ENCODE measurements around the gene CCL28. TPM values are rescaled to one million over a fixed set of nuclear protein-coding genes. Genes with fewer than 3 reads are reported as not detected.
"Not testable (repeated sequence)": the region's sequence is repeated elsewhere in the genome, so short reads cannot be mapped to it uniquely, and the experiment has no call there.

Gene CCL28
- total RNA-seq, 1 donor from 2014 or later = 7.7 TPM

GRCh38 chr5:43369651-43370050 is 42.5 kb downstream of the CCL28 start:
- no peaks in the 10 kb centered on the region for H3K4me1 ChIP-seq
- TF ChIP-seq, protein P1, sequence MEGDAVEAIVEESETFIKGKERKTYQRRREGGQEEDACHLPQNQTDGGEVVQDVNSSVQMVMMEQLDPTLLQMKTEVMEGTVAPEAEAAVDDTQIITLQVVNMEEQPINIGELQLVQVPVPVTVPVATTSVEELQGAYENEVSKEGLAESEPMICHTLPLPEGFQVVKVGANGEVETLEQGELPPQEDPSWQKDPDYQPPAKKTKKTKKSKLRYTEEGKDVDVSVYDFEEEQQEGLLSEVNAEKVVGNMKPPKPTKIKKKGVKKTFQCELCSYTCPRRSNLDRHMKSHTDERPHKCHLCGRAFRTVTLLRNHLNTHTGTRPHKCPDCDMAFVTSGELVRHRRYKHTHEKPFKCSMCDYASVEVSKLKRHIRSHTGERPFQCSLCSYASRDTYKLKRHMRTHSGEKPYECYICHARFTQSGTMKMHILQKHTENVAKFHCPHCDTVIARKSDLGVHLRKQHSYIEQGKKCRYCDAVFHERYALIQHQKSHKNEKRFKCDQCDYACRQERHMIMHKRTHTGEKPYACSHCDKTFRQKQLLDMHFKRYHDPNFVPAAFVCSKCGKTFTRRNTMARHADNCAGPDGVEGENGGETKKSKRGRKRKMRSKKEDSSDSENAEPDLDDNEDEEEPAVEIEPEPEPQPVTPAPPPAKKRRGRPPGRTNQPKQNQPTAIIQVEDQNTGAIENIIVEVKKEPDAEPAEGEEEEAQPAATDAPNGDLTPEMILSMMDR (IDR thresholded peaks at IDR 0.05) = no peak
- ATAC-seq (no peak), DNase-seq (no peak)
- intact Hi-C loops (cut with DNase I) = no loop called here
- H3K27me3 ChIP-seq = no peaks in the 10 kb centered on the region
- H3K36me3 ChIP-seq = no peaks in the 10 kb centered on the region
- H3K4me3 ChIP-seq = no peak overlapping the region
- H3K27ac ChIP-seq = no peak overlapping the region
- no peaks in the 10 kb centered on the region for H3K9me3 ChIP-seq

GRCh38 chr5:43367909-43368669 is 44.1 kb downstream of the CCL28 start:
- H3K36me3 ChIP-seq = no peaks in the 10 kb centered on the region
- H3K27me3 ChIP-seq = no peaks in the 10 kb centered on the region
- H3K9me3 ChIP-seq = no peaks in the 10 kb centered on the region
- H3K4me1 ChIP-seq = no peaks in the 10 kb centered on the region
- intact Hi-C loops (cut with DNase I) = no loop called here
- no peak overlapping the region for H3K4me3 ChIP-seq
- DNase-seq (no peak), ATAC-seq (no peak)
- TF ChIP-seq, protein P1 (IDR thresholded peaks at IDR 0.05) = no peak
- no peak overlapping the region for H3K27ac ChIP-seq

DNA sequence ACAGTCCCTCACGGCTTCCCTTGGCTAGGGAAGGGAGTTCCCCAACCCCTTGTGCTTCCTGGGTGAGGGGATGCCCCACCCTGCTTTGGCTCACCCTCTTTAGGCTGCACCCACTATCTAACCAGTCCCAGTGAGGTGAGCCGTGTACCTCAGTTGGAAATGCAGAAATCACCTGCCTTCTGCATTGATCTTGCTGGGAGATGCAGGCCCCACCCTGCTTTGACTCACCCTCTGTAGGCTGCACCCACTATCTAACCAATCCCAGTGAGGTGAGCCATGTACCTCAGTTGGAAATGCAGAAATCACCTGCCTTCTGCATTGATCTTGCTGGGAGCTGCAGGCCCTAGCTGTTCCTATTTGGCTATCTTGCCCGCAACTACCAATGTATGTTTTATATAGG is 44.7 kb downstream of the CCL28 start:
- ATAC-seq = no peak
- TF ChIP-seq, protein P1 (IDR thresholded peaks at IDR 0.05) = no peak

GRCh38 chr5:43366680-43367246 is 45.4 kb downstream of the CCL28 start:
- DNase-seq; H3K27ac ChIP-seq; ATAC-seq; H3K9me3 ChIP-seq; H3K4me3 ChIP-seq; H3K4me1 ChIP-seq; H3K27me3 ChIP-seq; H3K36me3 ChIP-seq; intact Hi-C loops (cut with DNase I): not testable (repeated sequence)

More for the DNA sequence above, 44.7 kb downstream of the CCL28 start:
- no peaks in the 10 kb centered on the region for H3K27me3 ChIP-seq
- DNase-seq = no peak
- no peaks in the 10 kb centered on the region for H3K4me1 ChIP-seq
- intact Hi-C loops (cut with DNase I) = no loop called here
- no peak overlapping the region for H3K27ac ChIP-seq
- H3K36me3 ChIP-seq = no peaks in the 10 kb centered on the region
- H3K4me3 ChIP-seq = no peak overlapping the region
- no peaks in the 10 kb centered on the region for H3K9me3 ChIP-seq

DNA sequence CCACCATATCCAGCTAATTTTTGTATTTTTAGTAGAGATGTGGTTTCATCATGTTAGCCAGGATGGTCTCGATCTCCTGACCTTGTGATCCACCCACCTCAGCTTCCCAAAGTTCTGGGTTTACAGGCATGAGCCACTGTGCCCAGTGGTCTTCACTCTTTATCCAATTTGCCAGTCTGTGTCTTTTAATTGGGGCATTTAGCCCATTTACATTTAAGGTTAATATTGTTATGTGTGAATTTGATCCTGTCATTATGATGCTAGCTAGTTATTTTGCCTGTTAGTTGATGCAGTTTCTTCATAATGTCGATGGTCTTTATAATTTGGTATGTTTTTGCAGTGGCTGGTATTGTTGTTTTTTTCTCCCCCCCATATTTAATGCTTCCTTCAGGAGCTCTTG is 47.0 kb downstream of the CCL28 start:
- H3K27ac ChIP-seq; ATAC-seq; H3K9me3 ChIP-seq; H3K4me3 ChIP-seq; intact Hi-C loops (cut with DNase I); H3K27me3 ChIP-seq; H3K36me3 ChIP-seq; DNase-seq; H3K4me1 ChIP-seq: not testable (repeated sequence)

- TF ChIP-seq, protein P1 (IDR thresholded peaks at IDR 0.05) = no peak
- no peak overlapping the region for H3K4me3 ChIP-seq
- intact Hi-C loops (cut with DNase I) = no loop called here
- ATAC-seq = no peak
- H3K36me3 ChIP-seq = no peaks in the 10 kb centered on the region
- H3K27me3 ChIP-seq = no peaks in the 10 kb centered on the region
- H3K27ac ChIP-seq = no peak overlapping the region
- no peaks in the 10 kb centered on the region for H3K4me1 ChIP-seq
- H3K9me3 ChIP-seq = peaks cover 5% of the 10 kb centered on the region
- DNase-seq = no peak
Measured at GRCh38 chr5:43363445-43364152, 48.6 kb downstream of the CCL28 start.

All from upper lobe of right lung (tissue), 1 donor.